ENCODE measurements around the gene FAN1. TPM values are rescaled to one million over a fixed set of nuclear protein-coding genes. Genes with fewer than 3 reads are reported as not detected.

Gene FAN1
- total and polyA plus RNA-seq, 2 of the 13 experiments (the other 11 are each of a cell fraction or from before 2014, with no cell fraction given): 10.8 to 20.1 TPM

DNA sequence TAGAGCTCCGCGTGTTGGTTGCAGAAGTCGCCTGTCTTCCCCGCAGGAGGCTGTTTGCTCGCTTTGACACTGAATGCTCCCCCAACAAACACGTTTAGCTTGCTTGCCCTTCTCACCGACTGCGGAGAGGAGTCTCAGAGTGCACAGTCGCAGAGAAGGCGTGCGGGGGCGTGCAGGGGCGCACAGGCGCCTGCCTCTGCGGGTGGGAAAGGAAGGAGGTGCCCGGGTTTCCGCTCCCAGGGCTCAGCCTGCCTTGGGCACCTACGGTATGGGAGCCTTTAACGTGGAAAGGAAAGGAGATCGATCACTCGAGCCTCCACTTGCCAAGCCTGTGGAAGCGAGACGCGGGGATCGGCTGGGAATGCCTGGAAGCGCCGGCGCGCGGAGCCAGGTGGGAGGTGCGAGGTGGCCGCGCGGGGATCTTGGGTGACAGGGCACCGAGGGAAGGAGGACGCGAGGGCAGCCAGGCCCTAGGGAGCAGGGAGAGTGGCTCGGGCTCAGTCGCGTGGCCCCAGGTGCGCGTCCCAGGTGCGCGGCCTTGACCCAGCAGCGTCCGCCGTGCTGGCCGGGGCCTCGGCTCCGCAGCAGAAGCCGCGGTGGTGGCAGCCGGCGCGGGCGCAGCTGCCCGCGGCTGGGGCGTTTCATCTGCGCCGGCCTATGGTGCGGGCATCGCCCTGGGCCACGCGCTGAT is at the start of gene FAN1 (continued):
- TF ChIP-seq, protein P1, sequence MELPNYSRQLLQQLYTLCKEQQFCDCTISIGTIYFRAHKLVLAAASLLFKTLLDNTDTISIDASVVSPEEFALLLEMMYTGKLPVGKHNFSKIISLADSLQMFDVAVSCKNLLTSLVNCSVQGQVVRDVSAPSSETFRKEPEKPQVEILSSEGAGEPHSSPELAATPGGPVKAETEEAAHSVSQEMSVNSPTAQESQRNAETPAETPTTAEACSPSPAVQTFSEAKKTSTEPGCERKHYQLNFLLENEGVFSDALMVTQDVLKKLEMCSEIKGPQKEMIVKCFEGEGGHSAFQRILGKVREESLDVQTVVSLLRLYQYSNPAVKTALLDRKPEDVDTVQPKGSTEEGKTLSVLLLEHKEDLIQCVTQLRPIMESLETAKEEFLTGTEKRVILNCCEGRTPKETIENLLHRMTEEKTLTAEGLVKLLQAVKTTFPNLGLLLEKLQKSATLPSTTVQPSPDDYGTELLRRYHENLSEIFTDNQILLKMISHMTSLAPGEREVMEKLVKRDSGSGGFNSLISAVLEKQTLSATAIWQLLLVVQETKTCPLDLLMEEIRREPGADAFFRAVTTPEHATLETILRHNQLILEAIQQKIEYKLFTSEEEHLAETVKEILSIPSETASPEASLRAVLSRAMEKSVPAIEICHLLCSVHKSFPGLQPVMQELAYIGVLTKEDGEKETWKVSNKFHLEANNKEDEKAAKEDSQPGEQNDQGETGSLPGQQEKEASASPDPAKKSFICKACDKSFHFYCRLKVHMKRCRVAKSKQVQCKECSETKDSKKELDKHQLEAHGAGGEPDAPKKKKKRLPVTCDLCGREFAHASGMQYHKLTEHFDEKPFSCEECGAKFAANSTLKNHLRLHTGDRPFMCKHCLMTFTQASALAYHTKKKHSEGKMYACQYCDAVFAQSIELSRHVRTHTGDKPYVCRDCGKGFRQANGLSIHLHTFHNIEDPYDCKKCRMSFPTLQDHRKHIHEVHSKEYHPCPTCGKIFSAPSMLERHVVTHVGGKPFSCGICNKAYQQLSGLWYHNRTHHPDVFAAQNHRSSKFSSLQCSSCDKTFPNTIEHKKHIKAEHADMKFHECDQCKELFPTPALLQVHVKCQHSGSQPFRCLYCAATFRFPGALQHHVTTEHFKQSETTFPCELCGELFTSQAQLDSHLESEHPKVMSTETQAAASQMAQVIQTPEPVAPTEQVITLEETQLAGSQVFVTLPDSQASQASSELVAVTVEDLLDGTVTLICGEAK (IDR thresholded peaks at IDR 0.05): no peak
- TF ChIP-seq, protein P1 (CRISPR knock-in tag; IDR thresholded peaks at IDR 0.05): peak; percentile 88
- TF ChIP-seq, protein P2, sequence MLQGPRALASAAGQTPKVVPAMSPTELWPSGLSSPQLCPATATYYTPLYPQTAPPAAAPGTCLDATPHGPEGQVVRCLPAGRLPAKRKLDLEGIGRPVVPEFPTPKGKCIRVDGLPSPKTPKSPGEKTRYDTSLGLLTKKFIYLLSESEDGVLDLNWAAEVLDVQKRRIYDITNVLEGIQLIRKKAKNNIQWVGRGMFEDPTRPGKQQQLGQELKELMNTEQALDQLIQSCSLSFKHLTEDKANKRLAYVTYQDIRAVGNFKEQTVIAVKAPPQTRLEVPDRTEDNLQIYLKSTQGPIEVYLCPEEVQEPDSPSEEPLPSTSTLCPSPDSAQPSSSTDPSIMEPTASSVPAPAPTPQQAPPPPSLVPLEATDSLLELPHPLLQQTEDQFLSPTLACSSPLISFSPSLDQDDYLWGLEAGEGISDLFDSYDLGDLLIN (CRISPR knock-in tag; IDR thresholded peaks at IDR 0.05; ENCODE audit: borderline replicate concordance): no peak
- TF ChIP-seq SALL1 (CRISPR knock-in tag; IDR thresholded peaks at IDR 0.05): peak; percentile 95
- TF ChIP-seq, protein P3, sequence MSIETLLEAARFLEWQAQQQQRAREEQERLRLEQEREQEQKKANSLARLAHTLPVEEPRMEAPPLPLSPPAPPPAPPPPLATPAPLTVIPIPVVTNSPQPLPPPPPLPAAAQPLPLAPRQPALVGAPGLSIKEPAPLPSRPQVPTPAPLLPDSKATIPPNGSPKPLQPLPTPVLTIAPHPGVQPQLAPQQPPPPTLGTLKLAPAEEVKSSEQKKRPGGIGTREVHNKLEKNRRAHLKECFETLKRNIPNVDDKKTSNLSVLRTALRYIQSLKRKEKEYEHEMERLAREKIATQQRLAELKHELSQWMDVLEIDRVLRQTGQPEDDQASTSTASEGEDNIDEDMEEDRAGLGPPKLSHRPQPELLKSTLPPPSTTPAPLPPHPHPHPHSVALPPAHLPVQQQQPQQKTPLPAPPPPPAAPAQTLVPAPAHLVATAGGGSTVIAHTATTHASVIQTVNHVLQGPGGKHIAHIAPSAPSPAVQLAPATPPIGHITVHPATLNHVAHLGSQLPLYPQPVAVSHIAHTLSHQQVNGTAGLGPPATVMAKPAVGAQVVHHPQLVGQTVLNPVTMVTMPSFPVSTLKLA (IDR thresholded peaks at IDR 0.05): peak; percentile 26; the same call in 1 of the 2 replicates
- no peak for TF ChIP-seq XBP1 (CRISPR knock-in tag; IDR thresholded peaks at IDR 0.05)
- TF ChIP-seq, protein P4, sequence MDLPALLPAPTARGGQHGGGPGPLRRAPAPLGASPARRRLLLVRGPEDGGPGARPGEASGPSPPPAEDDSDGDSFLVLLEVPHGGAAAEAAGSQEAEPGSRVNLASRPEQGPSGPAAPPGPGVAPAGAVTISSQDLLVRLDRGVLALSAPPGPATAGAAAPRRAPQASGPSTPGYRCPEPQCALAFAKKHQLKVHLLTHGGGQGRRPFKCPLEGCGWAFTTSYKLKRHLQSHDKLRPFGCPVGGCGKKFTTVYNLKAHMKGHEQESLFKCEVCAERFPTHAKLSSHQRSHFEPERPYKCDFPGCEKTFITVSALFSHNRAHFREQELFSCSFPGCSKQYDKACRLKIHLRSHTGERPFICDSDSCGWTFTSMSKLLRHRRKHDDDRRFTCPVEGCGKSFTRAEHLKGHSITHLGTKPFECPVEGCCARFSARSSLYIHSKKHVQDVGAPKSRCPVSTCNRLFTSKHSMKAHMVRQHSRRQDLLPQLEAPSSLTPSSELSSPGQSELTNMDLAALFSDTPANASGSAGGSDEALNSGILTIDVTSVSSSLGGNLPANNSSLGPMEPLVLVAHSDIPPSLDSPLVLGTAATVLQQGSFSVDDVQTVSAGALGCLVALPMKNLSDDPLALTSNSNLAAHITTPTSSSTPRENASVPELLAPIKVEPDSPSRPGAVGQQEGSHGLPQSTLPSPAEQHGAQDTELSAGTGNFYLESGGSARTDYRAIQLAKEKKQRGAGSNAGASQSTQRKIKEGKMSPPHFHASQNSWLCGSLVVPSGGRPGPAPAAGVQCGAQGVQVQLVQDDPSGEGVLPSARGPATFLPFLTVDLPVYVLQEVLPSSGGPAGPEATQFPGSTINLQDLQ (CRISPR knock-in tag; IDR thresholded peaks at IDR 0.05): 0 out of 2 replicates have a peak, but pooled peaks have one; percentile 36
- TF ChIP-seq HOXA7 (CRISPR knock-in tag; IDR thresholded peaks at IDR 0.05): 0 out of 2 replicates have a peak, but pooled peaks have one; percentile 47
- TF ChIP-seq CBX5 (CRISPR knock-in tag; IDR thresholded peaks at IDR 0.05; ENCODE audit: borderline replicate concordance): peak; percentile 86; the same call in 1 of the 2 replicates
- peak; percentile 80 for TF ChIP-seq ZNF292 (CRISPR knock-in tag; IDR thresholded peaks at IDR 0.05; ENCODE audit: borderline replicate concordance, low read depth)
- TF ChIP-seq RAD21 (CRISPR knock-in tag; IDR thresholded peaks at IDR 0.05): 0 out of 2 replicates have a peak, but pooled peaks have one; percentile 35
- TF ChIP-seq, protein P5, sequence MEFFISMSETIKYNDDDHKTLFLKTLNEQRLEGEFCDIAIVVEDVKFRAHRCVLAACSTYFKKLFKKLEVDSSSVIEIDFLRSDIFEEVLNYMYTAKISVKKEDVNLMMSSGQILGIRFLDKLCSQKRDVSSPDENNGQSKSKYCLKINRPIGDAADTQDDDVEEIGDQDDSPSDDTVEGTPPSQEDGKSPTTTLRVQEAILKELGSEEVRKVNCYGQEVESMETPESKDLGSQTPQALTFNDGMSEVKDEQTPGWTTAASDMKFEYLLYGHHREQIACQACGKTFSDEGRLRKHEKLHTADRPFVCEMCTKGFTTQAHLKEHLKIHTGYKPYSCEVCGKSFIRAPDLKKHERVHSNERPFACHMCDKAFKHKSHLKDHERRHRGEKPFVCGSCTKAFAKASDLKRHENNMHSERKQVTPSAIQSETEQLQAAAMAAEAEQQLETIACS (CRISPR knock-in tag; IDR thresholded peaks at IDR 0.05): peak; percentile 67
